ENCODE data around the gene CALML4. TPM values are rescaled to one million over a fixed set of nuclear protein-coding genes. Genes with fewer than 3 reads are reported as not detected.
"Not testable (repeated sequence)": the region's sequence is repeated elsewhere in the genome, so short reads cannot be mapped to it uniquely, and the experiment has no call there.

CALML4 gene
- polyA plus RNA-seq, 1 experiment, result 1.6 TPM

- CTCF ChIA-PET, result no interaction called here
- POLR2A ChIA-PET, result no interaction called here
Measured at GRCh38 chr15:68203956-68204355, 1.2 kb downstream of the CALML4 start.

GRCh38 chr15:68203486-68203885 is 1.6 kb downstream of the CALML4 start:
- TF ChIP-seq CTCF (IDR thresholded peaks at IDR 0.05; ENCODE audit: low read depth, low read length), result no peak
- no peak overlapping the region for H3K4me3 ChIP-seq (ENCODE audit: low read depth, low read length)
- no peaks in the 10 kb centered on the region; the same call in 1 of the 2 replicates for H3K9me3 ChIP-seq (ENCODE audit: control insufficient read depth, insufficient read depth, low read length)
- ChIA-PET POLR2A (no interaction called here), CTCF (no interaction called here)
- no peak overlapping the region for H3K27ac ChIP-seq (ENCODE audit: low read depth, low read length)
- no peak for DNase-seq (ENCODE audit: low read depth, low spot score)
- H3K27me3 ChIP-seq (ENCODE audit: control insufficient read depth, insufficient read depth, low read length), result no peaks in the 10 kb centered on the region

More at GRCh38 chr15:68203956-68204355, 1.2 kb downstream of the CALML4 start:
- H3K27me3 ChIP-seq (ENCODE audit: control insufficient read depth, insufficient read depth, low read length), result no peaks in the 10 kb centered on the region
- no peak for DNase-seq (ENCODE audit: low read depth, low spot score)
- TF ChIP-seq CTCF (IDR thresholded peaks at IDR 0.05; ENCODE audit: low read depth, low read length), result no peak
- no peak overlapping the region for H3K4me3 ChIP-seq (ENCODE audit: low read depth, low read length)
- no peak overlapping the region for H3K27ac ChIP-seq (ENCODE audit: low read depth, low read length)
- no peaks in the 10 kb centered on the region; the same call in 1 of the 2 replicates for H3K9me3 ChIP-seq (ENCODE audit: control insufficient read depth, insufficient read depth, low read length)

- POLR2A ChIA-PET; H3K27ac ChIP-seq (ENCODE audit: low read depth, low read length); H3K27me3 ChIP-seq (ENCODE audit: control insufficient read depth, insufficient read depth, low read length); DNase-seq (ENCODE audit: low read depth, low spot score); H3K4me3 ChIP-seq (ENCODE audit: low read depth, low read length); H3K9me3 ChIP-seq (ENCODE audit: control insufficient read depth, insufficient read depth, low read length): not testable (repeated sequence)
- CTCF ChIA-PET, result interaction anchor here (0.6 to 0.7 kb wide), 2 partner anchors 17 to 1365 kb away, joined by 3 read pairs; no protein-coding TSS in a partner anchor
Measured at GRCh38 chr15:68202994-68203393, 2.1 kb downstream of the CALML4 start.

- DNase-seq (ENCODE audit: low read depth, low spot score), result no peak
- no peaks in the 10 kb centered on the region for H3K27me3 ChIP-seq (ENCODE audit: control insufficient read depth, insufficient read depth, low read length)
- no peaks in the 10 kb centered on the region for H3K9me3 ChIP-seq (ENCODE audit: control insufficient read depth, insufficient read depth, low read length)
- POLR2A ChIA-PET, result interaction anchor here (0.5 kb wide), 1 partner anchor 493 kb away, joined by 3 read pairs; no protein-coding TSS in a partner anchor
- TF ChIP-seq CTCF (IDR thresholded peaks at IDR 0.05; ENCODE audit: low read depth, low read length), result no peak
- H3K27ac ChIP-seq (ENCODE audit: low read depth, low read length), result no peak overlapping the region
- CTCF ChIA-PET, result no interaction called here
- H3K4me3 ChIP-seq (ENCODE audit: low read depth, low read length), result no peak overlapping the region
Measured at GRCh38 chr15:68201879-68202261, 3.3 kb downstream of the CALML4 start.

- POLR2A ChIA-PET, result interaction anchor here (0.5 kb wide), 1 partner anchor 492 kb away, joined by 3 read pairs; no protein-coding TSS in a partner anchor
- Histone ChIP-seq H3K9me3 (ENCODE audit: control insufficient read depth, insufficient read depth, low read length) (no peaks in the 10 kb centered on the region), H3K27ac (ENCODE audit: low read depth, low read length) (no peak overlapping the region), H3K27me3 (ENCODE audit: control insufficient read depth, insufficient read depth, low read length) (no peaks in the 10 kb centered on the region), H3K4me3 (ENCODE audit: low read depth, low read length) (no peak overlapping the region)
- no peak for TF ChIP-seq CTCF (IDR thresholded peaks at IDR 0.05; ENCODE audit: low read depth, low read length)
- DNase-seq (ENCODE audit: low read depth, low spot score), result no peak
- CTCF ChIA-PET, result interaction anchor here (1.3 kb wide), 1 partner anchor 10 kb away, joined by 3 read pairs; no protein-coding TSS in a partner anchor
Measured at GRCh38 chr15:68201153-68201878, 3.8 kb downstream of the CALML4 start.
